Fibroblast of gingiva (primary cell): ENCODE measurements around the gene WWOX.

Experiments
- DNase-seq: peaks from one replicate; pipeline ENCODE4 v3.0.0-alpha.2; 2011; ENCODE audit warnings: low read depth

WWOX gene

GRCh38 chr16:78353640-78354275 lies 254.3 kb downstream of the WWOX start:
- no peak for DNase-seq

DNA sequence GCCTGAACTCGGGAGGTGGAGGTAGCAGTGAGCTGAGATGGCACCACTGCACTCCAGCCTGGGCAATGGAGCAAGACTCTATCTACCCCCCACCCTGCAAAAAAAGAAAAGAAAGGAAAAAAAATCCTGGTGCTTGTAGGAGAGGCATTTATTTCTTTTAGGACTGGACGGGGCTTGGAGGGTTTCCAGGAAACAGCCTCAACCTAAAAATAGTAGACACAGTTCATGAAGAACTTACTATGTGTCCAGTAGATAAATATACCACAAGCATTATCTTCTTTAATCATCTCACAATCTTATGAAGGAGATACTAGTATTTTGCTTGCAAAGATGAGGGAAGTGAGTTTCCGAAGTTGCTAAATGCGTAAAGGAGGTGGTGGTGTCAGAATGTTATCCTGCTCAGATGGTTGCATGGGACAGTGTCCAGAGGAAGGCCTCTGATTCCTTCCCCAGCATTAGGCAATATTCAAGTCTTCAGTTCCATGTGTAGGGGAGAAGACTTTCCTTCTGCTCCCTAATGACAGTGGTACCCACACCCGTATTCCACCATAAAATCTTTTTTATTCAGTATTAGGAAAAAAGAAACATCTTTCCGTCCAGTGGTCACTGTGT lies 263.2 kb downstream of the WWOX start:
- DNase-seq = no peak

DNA sequence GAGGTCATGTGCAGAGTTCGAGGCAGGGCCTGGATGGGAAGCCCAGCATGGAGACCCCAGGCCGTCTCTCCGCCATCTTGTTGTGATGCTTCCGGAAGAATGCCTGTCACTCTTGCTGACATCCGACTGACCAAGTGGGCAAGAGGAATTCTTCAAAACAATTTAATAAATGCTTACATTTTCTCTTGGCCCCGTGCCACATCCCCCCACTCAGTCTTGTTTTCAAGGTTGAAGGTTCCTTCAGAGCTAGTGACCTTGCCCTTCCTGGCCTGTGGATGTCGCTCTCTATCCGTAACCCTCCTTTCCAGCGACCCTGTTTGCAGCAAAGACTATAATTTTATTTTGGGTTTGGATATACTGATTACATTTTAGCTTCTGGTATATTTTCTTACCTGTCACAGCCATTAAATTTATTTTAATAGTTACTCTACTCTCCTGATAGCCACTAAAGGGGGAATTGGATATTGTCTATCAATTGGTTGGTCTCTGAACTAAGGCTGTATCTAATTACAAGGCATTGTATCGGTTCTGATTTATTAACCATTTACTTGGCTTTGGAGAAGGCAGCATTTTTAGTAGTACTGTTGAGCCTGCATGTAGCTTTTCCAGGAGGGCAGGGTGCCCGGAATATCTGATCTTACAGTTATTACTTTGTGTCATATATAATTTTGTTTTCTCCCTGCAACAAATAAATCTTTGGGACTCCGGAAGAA lies 264.5 kb downstream of the WWOX start:
- no peak for DNase-seq

- DNase-seq = no peak
These were observed 265.1 kb downstream of the WWOX start for GRCh38 chr16:78364556-78364880.

DNA sequence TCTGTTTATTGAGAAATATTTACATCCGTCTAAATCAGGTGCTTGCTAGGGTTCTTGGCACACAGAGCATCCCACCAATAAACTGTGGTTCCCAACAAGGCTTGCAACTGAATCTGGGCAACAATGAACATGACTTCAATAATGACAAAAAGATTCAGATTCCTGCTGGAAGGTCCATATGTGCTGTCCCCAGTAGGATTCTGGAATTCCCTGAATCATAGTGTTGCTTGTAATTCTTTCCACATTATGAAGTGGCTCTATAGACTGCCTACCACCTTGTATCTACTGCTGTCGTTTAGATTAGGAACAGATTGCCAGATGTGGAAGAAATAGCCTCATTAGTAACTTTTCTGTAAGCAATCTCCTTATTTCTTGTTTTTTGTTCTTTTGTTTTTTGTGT lies 265.9 kb downstream of the WWOX start:
- no peak for DNase-seq

- DNase-seq = no peak
These were observed 269.0 kb downstream of the WWOX start for GRCh38 chr16:78368121-78369102.

GRCh38 chr16:78372277-78372676 lies 272.8 kb downstream of the WWOX start:
- DNase-seq = no peak

DNA sequence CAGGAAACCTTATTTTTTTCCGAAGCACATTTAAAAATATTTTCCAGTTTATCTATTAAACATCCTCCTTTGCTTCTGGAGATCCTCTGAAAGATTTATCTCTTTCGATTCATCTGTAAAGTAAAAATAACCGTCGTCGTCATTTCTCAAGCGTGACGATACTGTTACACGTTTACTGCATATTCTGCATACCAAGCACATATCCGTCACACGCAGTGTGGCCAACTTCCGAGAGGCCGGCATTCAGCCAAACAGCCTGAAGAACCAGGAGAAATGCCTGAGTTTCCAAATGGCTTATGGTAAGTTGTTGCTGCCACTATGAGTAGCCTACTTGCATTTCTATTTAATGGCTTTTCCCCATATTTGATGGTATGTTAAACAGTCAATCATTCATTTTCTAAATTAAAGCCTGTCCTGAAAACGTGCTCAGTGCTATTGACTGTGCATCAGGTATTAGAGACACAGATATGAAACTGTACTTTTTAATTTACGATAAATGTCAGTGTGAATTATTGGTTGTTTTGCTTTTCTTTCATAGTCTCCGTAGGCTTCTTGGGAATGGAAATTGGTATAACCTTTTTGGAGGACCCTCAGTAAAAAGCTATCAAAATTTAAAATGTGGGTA lies 275.7 kb downstream of the WWOX start:
- no peak for DNase-seq

DNA sequence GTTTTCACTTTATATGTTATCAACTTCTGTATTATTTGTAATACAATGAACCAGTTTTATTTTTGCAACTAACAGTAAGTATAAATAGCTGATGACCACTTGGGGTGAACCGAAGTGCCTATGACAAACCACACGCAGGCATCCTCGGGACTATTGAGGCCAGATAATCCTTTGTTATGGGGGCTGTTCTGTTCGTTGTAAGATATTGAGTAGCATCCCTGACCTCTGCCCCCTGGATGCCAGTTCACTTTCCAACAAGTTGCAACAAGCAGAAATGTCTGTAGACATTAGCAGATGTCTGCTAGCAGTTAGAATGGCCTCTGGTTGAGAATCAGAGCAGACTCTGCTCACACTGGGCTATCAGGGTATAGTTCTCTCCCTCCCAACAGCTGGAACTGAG lies 277.0 kb downstream of the WWOX start:
- no peak for DNase-seq

- DNase-seq = no peak
These were observed 277.9 kb downstream of the WWOX start for GRCh38 chr16:78377312-78377711.

- DNase-seq = no peak
These were observed 281.6 kb downstream of the WWOX start for GRCh38 chr16:78381060-78381459.

DNA sequence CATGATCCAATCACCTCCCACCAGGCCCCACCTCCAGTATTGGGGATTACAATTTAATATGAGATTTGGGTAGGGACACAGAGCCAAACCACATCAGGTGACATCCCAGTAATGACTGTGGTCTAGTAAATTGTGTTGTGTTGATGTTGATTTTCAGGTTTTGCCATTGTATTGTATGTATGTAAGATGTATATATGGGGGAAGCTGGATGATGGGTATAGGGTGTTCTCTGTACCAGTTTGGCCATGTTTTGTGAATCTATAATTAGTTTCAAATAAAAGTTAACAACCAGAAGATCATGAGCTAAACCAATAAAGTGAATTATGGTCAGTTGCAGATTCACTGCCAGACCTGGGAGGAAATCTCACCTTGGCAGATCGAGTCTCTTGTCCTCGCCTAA lies 283.7 kb downstream of the WWOX start:
- no peak for DNase-seq

DNA sequence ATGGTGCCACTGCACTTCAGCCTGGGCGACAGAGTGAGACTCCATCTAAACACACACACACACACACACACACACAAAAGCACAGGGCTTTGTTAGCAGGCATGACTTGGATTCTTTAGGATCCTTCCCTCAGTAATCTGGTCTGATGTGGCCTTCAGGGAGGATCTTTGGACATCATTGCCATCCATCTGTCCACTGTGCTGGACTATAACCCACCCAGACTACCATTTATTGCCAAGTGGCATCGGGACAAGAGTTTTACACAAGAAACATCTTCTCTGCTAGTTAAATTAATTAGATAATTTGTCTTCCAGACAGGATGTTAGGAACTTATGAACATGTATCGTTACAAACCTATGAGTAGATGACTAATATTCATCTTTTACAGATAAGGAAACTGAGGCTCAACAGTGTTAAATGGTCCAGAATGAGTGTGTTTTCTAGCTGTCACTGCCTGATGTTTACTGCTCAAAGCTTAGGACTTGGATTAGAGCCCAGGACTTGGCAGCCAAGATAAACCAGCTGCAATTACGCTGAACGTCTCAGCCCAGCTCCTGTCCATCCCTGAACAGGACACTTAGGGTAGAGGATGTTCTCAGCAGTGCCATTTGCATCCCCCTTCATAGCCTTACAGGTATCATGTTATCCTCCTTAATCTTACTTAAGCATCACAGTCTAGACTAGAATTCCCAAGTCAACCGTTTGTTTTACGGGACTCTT lies 285.8 kb downstream of the WWOX start:
- DNase-seq = no peak

GRCh38 chr16:78386557-78387324 lies 287.3 kb downstream of the WWOX start:
- DNase-seq = no peak

GRCh38 chr16:78389009-78389498 lies 289.6 kb downstream of the WWOX start:
- no peak for DNase-seq

DNA sequence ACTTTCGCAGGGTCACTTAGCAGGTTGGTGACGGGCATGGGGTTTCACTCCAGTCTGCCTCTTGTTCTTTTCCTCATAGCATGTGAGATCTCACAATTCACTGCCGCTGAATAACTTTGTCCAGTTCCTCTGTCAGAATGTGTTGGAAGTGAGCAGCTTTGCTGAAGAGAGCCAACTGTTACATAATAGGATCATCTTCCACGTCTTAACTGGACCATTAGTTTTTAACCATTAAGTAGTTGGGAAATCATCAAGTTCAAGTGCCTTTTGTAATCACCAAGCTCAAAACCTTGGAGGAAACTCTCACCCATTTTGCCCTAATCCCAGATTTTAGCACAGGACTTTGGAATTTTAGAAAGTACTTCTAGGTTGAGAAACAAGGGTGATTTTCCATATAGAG lies 290.6 kb downstream of the WWOX start:
- DNase-seq = no peak

GRCh38 chr16:78390508-78391324 lies 291.3 kb downstream of the WWOX start:
- DNase-seq = no peak

DNA sequence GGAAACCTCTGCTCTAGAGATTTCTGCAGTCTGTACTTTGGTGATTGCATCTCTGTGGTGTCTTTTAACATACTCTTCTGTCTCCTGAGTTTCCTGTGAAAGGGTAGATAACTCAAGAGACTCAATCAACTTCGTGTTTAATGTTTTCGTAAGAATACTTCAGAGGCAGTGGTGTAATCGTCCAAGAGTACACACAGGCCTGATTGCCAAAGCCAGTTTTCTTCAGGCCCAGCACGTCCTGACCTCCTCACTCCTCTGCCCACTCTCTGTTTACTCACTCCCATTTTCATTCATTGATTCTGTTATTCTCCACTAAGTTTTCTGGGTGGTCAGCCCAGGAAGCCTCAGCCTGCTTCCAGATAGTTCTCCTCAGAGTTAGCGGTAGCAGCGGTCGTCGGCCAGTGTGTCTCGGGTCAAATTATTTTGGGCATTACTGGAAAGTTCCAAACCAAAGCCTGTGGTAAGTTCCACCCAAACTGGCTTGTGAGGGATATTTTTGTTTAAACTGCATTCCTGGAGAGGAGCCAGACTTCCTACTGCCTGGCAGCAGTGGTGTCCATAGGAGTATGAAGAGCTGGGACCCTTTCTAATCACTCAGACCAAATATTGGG lies 293.2 kb downstream of the WWOX start:
- DNase-seq = no peak

DNA sequence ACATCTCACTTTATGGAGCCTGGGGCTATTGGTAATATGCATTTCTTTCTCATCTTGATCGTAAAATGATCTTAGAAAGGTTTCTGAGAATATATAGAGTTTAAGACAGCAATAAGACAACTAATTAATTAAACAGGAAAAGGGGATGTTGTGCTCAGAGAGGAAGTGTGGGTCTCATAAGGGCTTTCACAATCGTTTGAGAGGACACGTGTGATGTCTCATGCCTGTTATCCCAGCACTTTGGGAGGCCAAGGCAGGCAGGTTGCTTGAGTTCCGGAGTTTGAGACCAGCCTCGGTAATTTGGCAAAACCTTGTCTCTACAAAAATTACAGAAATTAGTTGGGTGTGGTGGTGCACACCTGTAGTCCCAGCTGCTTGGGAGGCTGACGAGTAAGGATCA lies 295.6 kb downstream of the WWOX start:
- no peak for DNase-seq
